ENCODE measurements around the gene CRABP1.

The CRABP1 gene

DNA sequence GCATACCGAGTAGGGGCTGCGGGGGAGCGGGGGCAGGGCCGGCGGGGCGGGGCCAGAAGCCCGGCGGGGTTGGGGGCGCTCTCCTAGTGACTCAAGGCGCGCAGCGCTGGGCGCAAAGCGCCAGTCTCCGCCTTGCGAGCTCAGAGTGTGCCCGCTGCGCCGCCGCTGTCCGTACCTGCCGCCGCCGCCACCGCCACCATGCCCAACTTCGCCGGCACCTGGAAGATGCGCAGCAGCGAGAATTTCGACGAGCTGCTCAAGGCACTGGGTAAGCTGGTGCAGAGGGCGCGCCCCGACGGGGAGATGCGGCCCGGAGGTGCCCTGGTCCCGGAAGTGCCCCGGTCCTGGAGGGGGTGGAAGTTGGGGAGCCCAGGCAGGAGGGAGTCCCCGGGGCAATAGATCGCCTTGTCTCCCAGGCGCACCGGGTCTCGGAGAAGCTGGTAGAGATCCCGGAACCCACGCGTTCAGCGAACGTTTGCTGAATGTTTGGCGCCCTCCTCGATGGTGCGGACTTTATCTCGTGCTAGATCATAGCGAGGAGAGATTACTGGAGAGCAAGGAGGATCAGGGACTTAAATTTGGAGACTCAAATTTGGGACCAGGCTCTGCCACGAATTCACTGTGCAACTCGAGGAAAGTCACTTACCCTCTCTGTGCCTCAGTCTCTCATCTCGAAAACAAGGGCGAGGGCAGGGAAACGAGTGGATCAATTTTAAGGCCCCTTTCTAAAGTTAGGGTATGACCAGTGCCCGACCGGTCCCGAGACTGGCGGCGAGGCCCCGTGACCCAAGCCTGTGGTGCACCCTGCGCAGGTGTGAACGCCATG, at the start of gene CRABP1:
CRABP1 (plus strand) TSS at position 123 of the 826 bp plus-strand sequence; CDS start at position 199, 76 bp downstream.
- no peak for DNase-seq

DNA sequence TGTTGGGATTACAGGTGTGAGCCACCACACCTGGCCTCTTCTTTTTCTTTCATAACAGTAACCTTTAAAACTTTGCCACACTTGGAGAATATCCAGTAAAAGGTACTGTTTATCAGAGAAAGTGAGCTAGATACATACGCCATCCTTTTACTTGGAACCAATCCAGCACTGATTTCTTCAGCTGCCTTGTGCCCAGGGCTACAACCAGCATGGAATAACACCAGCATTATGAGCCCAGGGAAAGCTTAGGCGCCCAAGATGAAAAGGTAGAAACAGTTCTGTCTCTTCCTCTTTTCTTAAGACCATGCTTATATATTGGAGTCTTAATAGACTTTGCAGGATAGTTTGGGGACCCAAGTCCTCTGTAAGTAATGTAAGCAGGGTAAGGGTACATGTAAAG, 49.1 kb upstream of the CRABP1 start:
- DNase-seq: no peak

DNA sequence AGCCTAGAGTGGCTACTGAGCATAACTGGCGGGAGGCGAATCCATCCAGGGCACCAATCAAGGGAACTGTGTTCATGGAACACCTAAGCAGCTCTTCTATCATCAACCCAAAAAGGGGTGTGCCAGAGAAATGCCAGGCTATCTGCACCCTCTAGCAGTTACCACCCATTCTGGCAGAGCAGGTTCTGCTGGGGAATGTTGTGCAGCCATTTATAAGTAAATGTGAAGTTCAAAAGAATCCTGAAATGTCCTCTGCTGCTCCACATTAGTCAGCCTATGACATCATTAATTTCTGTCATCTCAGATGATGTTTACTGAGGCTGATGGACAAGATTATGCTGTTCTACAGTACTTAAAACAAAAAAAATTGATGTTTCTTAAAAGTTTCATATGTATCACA, 48.5 kb upstream of the CRABP1 start:
- no peak for DNase-seq

DNA sequence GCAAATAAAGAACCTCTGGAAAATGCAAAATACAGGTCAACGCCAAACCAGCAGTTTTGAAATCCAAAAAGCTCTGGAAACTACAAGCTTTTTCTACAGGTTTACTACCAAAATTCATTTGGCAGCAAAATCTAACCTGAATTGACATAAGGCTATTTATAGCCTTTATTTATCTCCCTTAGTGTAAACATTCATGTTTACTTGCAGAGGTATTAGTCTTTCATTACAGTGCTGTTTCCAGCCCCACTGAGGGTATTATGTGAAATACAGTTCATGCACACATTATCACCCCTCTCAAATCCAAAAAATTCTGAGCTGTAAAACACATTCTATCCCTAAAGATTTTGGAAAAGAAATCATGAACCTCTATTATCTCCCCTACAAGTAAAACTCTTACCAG, 47.9 kb upstream of the CRABP1 start:
- no peak for DNase-seq

DNA sequence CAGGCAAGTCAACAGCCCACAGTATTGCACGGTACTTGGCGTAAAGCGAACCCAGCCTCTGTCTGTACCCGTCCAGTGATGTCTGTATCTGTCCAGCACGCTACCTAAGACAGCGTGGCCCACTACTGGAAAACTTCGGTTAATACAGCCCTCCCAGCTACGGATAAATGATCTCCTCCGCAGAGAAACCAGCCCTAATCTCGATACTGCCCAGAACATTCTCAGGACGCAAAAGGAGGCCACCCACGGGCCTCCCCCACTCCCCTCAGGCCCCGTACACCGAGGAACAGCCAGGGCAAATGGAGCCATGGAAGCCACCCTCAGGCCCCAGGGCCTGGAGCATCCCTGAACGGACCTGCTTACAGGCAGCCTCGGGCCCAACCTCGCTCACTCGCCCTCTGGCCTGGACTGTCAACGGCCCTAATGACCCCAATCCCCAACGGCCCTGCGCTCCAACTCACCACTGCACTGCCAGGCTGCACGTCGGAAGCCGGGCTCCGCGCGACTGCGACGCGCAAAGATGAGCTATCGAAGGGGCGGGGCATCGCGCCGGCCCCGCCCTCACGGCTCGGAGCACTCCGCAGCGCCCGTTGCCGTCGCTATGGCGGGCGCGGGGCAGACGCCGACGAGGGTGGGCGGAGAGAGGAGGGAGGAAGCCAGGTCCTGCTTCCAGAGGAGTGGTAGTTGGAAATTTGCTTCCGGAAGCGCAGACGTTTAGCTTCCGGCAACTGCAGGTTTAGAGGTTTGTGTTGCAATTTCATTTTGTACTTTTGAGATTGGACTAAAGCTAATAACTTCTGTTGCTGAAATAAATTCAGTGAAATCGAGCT, 40.8 kb upstream of the CRABP1 start, which contains the start of gene SKIC8:
SKIC8 (minus strand) TSS at position 509 of the 830 bp plus-strand sequence. CDS start 3,923 bp downstream, outside the sequence.
- DNase-seq: peak; percentile 97

DNA sequence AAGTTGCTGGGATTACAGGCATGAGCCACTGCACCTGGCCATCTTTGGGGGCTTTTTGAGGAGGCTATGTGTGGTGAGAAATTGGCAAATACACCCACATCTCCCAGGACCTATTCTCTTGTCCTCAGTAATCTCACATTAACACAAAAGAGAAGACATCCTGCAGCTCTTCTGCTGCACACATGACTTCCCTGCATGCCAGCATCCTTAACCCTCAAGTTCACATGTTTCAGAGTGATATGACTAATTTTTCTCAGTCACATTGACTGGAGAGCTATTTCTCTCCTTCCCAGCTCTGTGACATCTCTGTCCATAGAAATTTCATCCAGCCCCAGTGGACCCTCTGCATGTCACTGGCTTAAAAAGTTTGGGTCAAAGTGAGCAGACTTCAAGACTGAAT, 38.8 kb upstream of the CRABP1 start:
- no peak for DNase-seq

DNA sequence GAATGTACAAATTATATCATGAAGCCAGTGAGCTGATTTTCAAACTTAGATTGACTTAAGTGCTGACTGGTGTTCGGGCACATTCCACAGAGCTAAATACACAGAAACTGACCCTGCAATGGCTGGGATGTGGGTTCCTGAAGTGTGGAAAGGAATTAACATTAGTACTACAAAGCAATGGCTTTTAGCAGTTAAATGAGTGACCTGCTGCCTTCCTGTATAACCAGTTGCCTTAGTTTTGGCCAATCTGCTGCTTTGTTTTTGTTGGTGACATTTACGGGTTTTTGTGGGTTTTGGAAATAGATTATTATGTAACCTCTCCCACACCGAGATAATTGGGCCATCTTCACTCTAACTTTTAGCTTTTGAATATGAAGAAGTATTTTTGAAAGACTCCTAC, 38.3 kb upstream of the CRABP1 start:
- no peak for DNase-seq

DNA sequence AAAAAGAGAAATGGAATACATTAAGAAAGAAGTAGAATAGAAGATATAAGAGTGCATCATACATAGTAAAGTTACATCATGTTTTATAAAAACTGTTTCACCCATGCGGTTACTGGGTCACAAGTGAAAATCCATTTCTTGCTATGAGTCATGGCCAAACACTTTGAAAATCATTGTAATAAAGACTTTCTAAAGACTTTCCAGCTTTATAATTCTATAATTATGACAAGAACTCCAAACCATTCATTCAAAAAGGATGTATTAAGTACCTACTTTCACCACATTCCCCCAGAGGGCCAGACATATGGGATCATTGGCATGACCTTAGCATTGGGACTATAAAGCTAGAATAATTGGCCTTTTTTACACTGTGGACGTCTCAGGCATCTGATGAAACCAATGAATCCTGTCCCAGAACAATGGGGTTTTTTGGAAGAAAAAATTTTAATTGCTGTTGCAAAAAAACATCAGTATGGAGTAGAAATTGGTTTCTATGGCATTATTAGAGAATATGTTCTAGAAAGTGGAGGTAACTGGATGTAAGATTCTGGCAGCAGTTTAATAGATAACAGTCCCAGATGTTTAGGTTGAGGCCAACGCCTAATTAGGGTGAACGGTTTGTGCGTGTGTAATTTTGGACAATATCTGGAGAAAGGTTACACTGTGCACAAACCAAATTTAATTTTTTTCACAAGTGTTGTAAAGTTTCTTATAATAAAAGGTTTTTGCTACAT, 37.4 kb upstream of the CRABP1 start:
- peak; percentile 65 for DNase-seq

DNA sequence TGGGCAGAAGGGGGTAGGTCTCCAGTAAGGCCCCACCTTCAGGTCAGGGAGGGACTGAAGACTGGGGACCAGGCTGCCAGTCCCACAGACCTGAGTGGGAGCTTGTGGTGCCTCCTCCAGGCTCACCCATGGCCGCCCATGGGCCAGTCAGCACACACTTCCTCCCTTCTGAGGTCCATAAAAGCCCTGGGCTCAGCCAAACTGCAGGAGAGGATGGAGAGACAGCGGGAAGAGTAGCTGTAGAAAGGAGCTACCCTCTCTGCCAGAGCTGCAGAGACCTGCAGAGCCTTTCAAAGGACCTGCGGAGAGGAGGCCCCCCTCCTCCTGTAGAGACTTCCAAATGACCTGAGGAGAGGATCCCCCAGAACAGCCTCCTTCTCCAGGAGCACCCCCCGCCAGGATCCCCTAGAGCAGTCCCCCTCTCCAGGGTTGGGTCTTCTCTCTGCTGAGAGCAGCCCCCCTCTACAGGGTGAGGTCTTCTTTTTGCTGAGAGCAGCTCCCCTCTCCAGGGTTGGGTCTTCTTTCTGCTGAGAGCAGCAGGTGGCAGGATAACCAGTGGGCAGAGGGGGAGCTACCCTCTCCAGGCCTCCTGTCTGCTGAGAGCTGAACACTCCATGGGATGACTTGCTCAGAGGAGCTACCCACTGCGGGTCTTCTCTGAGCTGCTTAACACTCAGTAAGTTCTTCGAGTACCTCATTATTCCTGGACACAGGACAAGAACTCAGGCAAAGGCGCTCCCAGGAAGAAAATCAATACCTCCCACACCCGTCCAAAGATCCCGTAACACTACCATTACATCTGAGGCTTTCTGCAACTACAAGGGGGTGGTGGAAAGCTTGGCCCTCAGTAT, 35.7 kb upstream of the CRABP1 start:
- no peak for DNase-seq

DNA sequence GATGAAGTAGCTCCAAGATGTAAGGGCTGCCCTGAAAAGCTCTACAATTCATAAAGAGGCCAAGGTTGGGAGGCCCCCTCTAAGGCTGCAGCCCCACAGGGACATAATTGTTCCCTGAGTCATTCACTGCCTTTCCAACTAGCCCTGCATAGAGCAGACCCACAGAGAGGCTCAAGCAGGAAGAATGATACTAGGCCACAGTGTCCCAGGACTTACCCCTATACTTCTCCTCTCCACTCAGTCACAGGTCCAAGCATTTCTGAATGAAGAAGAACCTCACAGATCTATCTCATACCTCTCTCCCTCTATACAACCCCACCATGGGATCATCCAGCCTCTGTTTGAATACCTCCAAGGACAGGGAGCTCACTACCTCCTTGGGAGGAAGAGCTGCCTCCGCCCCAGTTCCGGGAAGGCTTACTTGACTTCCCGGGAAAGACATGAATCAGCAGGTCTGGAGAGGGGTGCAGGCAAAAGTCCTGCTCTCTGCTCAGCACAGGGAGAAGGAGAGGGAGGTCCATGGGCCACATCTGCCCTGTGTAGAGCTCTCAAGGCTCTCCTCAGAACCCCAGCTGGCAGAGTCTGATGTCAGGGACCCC, 33.9 kb upstream of the CRABP1 start:
- peak; percentile 31 for DNase-seq

DNA sequence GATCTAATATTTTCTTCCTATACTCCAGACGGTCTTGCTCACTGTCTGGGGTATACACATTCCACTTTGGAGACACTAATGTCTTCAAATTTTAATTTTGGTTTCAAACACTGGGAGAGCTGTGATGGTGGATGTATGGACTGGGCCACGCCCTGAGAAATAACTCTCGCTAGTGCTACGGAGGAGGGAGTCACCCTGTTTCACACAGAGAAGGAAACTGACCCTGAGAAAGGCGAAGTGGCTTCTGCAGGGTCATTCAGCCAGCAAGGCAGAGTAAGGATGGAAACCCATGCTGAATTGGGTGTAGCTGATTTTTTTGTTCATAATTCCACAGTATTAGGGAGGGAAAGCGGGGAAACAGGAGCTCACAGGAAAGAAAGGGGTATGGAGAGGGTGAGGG, 32.2 kb upstream of the CRABP1 start:
- no peak for DNase-seq

DNA sequence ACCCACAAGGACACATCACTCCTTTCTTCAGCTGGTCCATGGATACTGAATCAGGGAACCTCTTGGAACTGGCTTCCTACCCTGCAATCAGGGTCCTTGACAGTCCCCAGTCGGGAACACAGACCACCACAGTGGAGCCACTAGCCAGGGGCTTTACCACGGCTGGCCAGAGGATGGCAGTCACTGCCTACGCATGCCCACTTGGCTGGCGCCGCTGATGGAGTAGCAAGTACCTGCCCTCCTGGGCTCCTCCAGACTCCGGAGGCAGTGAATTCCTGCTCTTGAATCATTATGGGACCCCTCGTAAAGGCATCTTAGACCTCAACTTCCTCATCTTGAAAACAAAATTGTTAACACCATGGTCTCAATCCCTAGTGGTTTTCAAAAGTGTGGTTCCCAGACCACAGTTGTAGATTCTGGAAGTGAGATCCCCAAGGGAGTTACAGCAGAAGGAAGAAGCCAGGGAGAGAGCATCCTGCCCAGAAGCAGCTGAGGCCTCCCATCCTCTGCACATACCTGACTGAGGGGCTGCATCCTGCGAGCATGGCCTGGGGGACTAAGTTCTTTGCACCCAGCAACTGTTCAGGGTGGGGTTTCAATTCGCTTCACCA, 31.6 kb upstream of the CRABP1 start:
- DNase-seq: peak; percentile 73

DNA sequence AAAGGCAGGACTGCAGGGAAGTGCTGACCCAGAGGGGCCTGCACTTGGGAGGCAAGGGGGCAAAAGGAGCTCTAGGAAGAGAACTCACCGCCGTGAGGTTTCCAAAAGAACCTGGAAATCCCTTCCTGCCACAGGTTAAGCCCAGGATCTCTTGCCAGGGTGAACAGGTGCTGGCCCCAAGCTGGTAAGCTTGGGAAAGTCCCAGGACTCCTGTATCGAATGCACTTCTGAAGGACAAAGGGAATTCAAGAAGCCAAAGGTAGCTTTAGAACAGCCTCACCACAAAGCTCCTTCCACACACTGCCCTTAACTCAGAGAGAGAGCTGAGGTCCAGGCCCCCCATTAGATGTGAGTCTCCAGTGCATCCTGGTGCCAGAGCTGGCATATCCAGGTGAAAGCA, 28.9 kb upstream of the CRABP1 start:
- no peak for DNase-seq

DNA sequence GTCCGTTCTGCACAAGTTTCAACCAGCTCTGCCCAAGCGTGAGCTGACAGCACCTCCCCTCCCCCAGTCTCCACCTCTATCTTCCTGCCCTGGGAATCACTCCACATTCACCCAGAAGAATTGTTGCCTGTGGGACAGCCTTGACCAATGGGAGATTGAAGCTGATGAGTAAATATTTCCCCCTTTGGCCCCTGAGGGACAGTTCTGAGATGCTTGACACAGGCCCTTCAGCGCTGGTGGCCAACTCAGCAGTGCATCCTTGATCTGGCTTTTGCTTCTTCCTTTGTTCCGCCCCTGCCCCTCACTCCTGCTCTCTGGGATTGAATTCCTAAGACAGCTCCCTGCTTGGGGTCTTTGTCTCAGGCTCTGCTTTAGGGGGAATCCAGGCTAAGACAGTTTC, 27.6 kb upstream of the CRABP1 start:
- no peak for DNase-seq

DNA sequence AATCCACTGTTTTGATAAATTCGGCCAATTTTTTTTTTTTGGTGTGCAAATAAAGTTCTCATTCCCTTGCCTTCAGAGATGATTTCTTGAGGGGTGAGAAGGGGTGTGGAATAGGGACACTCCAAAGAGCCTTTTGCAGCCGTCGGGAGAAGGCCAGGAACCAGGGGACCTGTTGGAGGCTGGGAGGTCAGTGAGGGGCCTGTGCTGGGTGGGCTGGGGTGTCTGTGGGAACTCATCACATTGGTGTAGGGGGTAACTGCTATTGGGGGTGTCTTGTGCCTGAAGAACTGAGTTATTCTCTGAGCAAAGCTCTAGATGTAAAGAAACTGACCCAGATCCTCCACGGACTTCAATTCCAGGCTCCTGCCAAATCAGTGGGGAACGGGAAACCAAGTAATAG, 27.2 kb upstream of the CRABP1 start:
- DNase-seq: no peak

DNA sequence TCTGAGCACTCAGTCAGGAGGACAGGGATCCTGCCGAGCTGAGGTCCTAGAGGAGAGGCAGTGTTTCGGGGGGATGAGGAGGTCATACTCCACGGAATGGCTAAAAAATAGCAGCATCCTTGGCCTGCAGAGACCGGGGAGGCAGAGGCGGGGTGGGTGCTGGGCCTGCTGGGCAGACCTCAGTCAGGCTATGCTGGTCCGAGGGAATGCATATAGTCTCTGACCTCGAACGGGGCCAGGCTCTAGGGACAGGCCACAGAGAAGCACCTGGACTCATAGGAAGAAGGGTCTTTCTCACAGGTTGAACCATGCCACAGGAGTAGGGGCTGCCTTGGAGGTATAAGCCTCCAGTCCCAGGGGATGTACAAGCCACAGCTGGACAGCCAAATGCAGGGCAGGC, 26.8 kb upstream of the CRABP1 start:
- no peak for DNase-seq

DNA sequence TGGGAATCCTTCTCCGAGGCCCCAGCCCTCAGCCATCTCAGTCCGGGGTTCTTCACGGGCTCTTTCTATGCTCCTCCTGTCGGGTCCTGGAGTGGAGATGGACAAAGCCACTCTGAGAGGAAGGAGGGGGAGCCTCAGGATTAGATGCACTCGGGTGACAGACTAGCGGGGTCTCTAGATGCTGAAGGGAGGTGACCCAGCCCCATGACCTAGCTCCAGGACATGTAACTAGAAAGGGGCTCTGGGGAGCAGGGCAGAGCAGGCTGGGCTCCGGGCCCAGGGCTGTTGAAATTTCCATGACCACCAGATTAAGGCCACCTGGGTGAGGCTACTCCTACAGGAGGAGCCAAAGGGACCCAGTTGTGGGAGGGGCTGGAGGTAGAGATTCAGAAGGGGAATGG, 26.0 kb upstream of the CRABP1 start:
- DNase-seq: no peak

DNA sequence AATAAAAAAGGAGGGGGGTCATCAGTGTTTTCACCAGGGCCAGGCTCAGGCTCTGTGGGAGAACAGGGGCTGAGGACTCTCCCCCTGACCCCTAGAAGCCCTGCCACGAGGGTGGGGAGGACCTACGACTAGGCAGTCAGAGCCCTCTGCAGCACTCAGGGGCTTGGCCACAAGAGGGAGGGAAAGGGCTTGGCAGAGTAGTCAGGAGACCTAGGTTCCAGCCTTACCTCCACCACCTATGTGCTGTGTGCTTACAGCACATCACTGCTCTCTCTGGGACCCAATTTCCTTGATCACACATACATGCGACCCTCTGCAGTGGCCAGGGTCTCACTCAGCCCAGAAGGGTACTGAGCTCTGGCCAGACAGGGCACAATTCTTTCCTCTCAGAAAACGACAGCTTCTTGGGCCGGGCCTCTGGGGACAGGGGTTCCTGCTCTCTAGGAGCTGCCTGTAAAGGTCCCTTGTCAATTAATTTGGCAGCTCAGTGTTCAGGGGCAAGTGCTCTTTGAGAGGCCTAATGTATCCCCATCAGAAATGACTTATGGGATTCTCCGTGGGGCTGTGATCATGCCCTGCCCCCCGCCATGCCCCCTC, 24.4 kb upstream of the CRABP1 start:
- peak; percentile 43 for DNase-seq

DNA sequence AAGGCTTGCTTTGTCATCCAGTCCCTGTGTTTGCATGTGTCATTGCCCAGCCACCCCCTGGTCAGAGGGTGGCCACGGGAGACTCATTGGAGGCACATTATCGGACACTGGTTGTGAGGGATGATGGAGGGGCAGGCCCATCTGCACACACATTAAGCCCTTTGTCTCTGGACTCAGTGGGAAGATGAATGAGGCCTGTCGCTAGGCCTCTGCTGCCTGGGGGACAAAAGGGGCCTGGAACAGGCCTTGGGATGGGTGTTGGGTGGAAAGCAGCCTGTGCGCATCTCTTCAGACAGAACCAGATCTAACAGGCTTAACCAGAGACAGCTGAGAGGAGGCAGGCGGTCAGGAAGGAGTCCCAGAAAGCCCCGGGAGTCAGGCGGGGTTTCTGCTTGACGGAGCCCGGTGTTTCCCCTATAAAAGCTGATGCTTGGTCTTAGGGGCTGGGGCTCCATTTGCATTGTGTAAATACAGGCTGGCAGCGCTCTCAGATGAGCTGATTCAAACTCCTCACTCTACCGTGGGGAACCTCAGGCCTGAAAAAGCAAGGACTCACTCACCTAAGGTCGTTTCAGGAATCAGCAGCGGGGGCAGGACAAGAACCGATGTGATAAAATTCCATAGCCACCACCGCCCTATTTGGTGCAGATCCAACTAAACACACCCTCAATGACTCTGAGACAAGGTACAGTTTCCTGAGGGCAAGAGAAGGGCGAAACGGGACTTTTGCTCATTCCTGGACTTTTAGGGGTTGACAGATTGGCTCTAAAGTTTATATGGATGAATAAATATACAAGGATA, 23.7 kb upstream of the CRABP1 start:
- DNase-seq: peak; percentile 27
